OCI-LY7 (cell line): ENCODE results near the gene BRD8. TPM values are rescaled to one million over a fixed set of nuclear protein-coding genes. Genes with fewer than 3 reads are reported as not detected.

Experiments used
- BruUV-seq: library from RNA; stranded (reverse); fragments of 400-500 nt; replicated peaks from 2 replicates; lab custom pipeline; 2021; lab: Mats Ljungman, UMichigan
- CTCF ChIA-PET: fragments of 300-600 bp; sonication (Branson Sonifier 250); formaldehyde crosslinking; loops from one replicate; lab custom pipeline; 2022; ENCODE audit warnings: antibody characterized with exemption; ENCODE audit not compliant: unreplicated experiment; lab: Charles Lee
- POLR2A ChIA-PET: fragments of 300-600 bp; sonication (Branson Sonifier 250); formaldehyde crosslinking; loops from one replicate; lab custom pipeline; 2022; ENCODE audit warnings: antibody characterized with exemption; lab: Charles Lee
- DNase-seq: peaks from one replicate; pipeline ENCODE4 v3.0.0-alpha.2; 2015; ENCODE audit warnings: low spot score
- H2AFZ ChIP-seq: fragments of 200-600 bp; sonication (generic), shearing (Covaris generic); 2 replicates; pipeline ENCODE4 v1.6.1; 2014; ENCODE audit warnings: mild to moderate bottlenecking, antibody characterized with exemption, low read length, moderate library complexity
- H3K27ac ChIP-seq: fragments of 200-600 bp; sonication (generic); 2 replicates; pipeline ENCODE4 v1.5.1; 2014; ENCODE audit warnings: mixed run types, low read depth, mild to moderate bottlenecking, moderate library complexity, low read length, inconsistent platforms; ENCODE audit not compliant: poor library complexity, severe bottlenecking
- H3K36me3 ChIP-seq: fragments of 200-600 bp; sonication (generic); 2 replicates; pipeline ENCODE4 v1.6.1; 2014; ENCODE audit warnings: mild to moderate bottlenecking, antibody characterized with exemption, low read length, moderate library complexity, mixed read lengths; ENCODE audit not compliant: insufficient read depth
- H3K4me1 ChIP-seq: fragments of 200-600 bp; sonication (generic); 2 replicates; pipeline ENCODE4 v1.5.1; 2014; ENCODE audit warnings: mild to moderate bottlenecking, low read length; ENCODE audit not compliant: insufficient read depth, poor library complexity, severe bottlenecking
- H3K4me2 ChIP-seq: fragments of 200-600 bp; sonication (generic); 2 replicates; pipeline ENCODE4 v1.6.1; 2014; ENCODE audit warnings: mild to moderate bottlenecking, low read length
- H3K4me3 ChIP-seq: fragments of 200-600 bp; sonication (generic); 2 replicates; pipeline ENCODE4 v1.5.1; 2014; ENCODE audit warnings: mild to moderate bottlenecking, low read depth, low read length; ENCODE audit not compliant: poor library complexity, severe bottlenecking
- H3K79me2 ChIP-seq: fragments of 200-600 bp; sonication (generic); 2 replicates; pipeline ENCODE4 v1.6.1; 2016; ENCODE audit warnings: low read depth, mild to moderate bottlenecking, low read length, moderate library complexity, mixed read lengths; ENCODE audit not compliant: insufficient read depth
- H3K9me2 ChIP-seq: fragments of 200-600 bp; sonication (generic); 2 replicates; pipeline ENCODE4 v1.6.1; 2016; ENCODE audit warnings: mild to moderate bottlenecking, low read length, mixed read lengths; ENCODE audit not compliant: insufficient read depth
- H3K9me3 ChIP-seq: fragments of 200-600 bp; sonication (generic); 2 replicates; pipeline ENCODE4 v1.6.1; 2014; ENCODE audit warnings: mild to moderate bottlenecking, mixed run types, low read length, mixed read lengths
- H4K20me1 ChIP-seq: fragments of 200-600 bp; sonication (generic); 2 replicates; pipeline ENCODE4 v1.6.1; 2014; ENCODE audit warnings: mild to moderate bottlenecking, antibody characterized with exemption, low read length, moderate library complexity, mixed read lengths; ENCODE audit not compliant: insufficient read depth
- CTCF ChIP-seq: fragments of 200-600 bp; sonication (generic); conservative IDR thresholded peaks from 2 replicates; pipeline ENCODE4 v1.5.1; 2014; ENCODE audit warnings: mild to moderate bottlenecking, antibody characterized with exemption, low read length, moderate library complexity, mixed read lengths
- EZH2phosphoT487 ChIP-seq: fragments of 200-600 bp; sonication (generic); IDR thresholded peaks from 2 replicates; pipeline ENCODE4 v1.6.1; 2018; ENCODE audit warnings: low read depth, borderline replicate concordance, mild to moderate bottlenecking, mixed run types, antibody characterized with exemption, low read length, moderate library complexity, mixed read lengths
- intact Hi-C: fragments of 100-400 bp; cut with micrococcal nuclease; formaldehyde crosslinking; loops from one replicate; pipeline ENCODE4 v1.10.0; 2022; ENCODE audit not compliant: unreplicated experiment
- total RNA-seq, 2 experiments: library from RNA; depleted of rRNA in 1 of 2; stranded (reverse); fragments of >200 nt in 1 of 2; shearing (Covaris generic) in 1 of 2; gene quantifications; 2 replicates each; pipeline ENCODE4 v1.2.3, GENCODE V29; 2014 to 2022

Gene BRD8
- total RNA-seq, 2 experiments from 2014 or later = 71.7 to 92.7 TPM

GRCh38 chr5:138188626-138189025, 10.2 kb upstream of the BRD8 start:
- no peaks in the 10 kb centered on the region for H3K9me2 ChIP-seq
- ChIA-PET CTCF (interaction anchor here (0.6 kb wide), 1 partner anchor 193 kb away, joined by 3 read pairs; no protein-coding TSS in a partner anchor), POLR2A (interaction anchor here (0.7 to 3.1 kb wide), 4 partner anchors 11 to 346 kb away, joined by 3 to 13 read pairs (median 3); partner anchors contain the start of genes BRD8 and KIF20A)
- H3K79me2 ChIP-seq = no peaks in the 10 kb centered on the region
- no TSS peak for BruUV-seq
- H4K20me1 ChIP-seq = 0 out of 2 replicates have a peak, but pooled peaks cover 3% of the 10 kb centered on the region
- no peak for TF ChIP-seq CTCF
- TF ChIP-seq EZH2phosphoT487 = no peak
- H3K27ac ChIP-seq = no peak overlapping the region
- H3K4me1 ChIP-seq = no peaks in the 10 kb centered on the region
- no peak for DNase-seq
- no peak overlapping the region for H3K4me2 ChIP-seq
- no peaks in the 10 kb centered on the region for H3K9me3 ChIP-seq
- H3K36me3 ChIP-seq = peaks cover 99% of the 10 kb centered on the region
- intact Hi-C loops = no loop called here
- no peak overlapping the region for H3K4me3 ChIP-seq
- H2AFZ ChIP-seq = no peak overlapping the region

GRCh38 chr5:138186002-138186447, 7.6 kb upstream of the BRD8 start:
- peaks cover 5% of the 10 kb centered on the region; the same call in 1 of the 2 replicates for H3K79me2 ChIP-seq
- intact Hi-C loops = no loop called here
- BruUV-seq = no TSS peak
- CTCF ChIA-PET = no interaction called here
- TF ChIP-seq EZH2phosphoT487 (no peak), CTCF (no peak)
- H3K4me2 ChIP-seq = no peak overlapping the region
- no peaks in the 10 kb centered on the region for H3K9me3 ChIP-seq
- H3K27ac ChIP-seq = no peak overlapping the region
- POLR2A ChIA-PET = interaction anchor here (1.7 to 3.1 kb wide), 2 partner anchors 8 to 28 kb away, joined by 6 to 13 read pairs; partner anchors contain the start of genes BRD8, CDC23 and KIF20A
- no peak overlapping the region for H2AFZ ChIP-seq
- 0 out of 2 replicates have a peak, but pooled peaks cover 6% of the 10 kb centered on the region for H4K20me1 ChIP-seq
- H3K4me3 ChIP-seq = no peak overlapping the region
- H3K36me3 ChIP-seq = peaks cover 99% of the 10 kb centered on the region
- no peaks in the 10 kb centered on the region for H3K9me2 ChIP-seq
- DNase-seq = no peak
- peaks cover under 1% of the 10 kb centered on the region for H3K4me1 ChIP-seq

GRCh38 chr5:138182808-138183207, 4.4 kb upstream of the BRD8 start:
- no peak overlapping the region for H3K4me3 ChIP-seq
- no peak for DNase-seq
- peaks cover 9% of the 10 kb centered on the region for H3K4me1 ChIP-seq
- H3K9me3 ChIP-seq = no peaks in the 10 kb centered on the region
- CTCF ChIA-PET = no interaction called here
- H3K79me2 ChIP-seq = peaks cover 31% of the 10 kb centered on the region
- no peaks in the 10 kb centered on the region for H3K9me2 ChIP-seq
- POLR2A ChIA-PET = interaction anchor here (0.5 to 1.2 kb wide), 2 partner anchors 149 to 1930 kb away, joined by 3 to 4 read pairs; partner anchors contain the start of gene CDC25C
- no peak overlapping the region for H2AFZ ChIP-seq
- TF ChIP-seq CTCF (no peak), EZH2phosphoT487 (no peak)
- peaks cover 75% of the 10 kb centered on the region for H3K36me3 ChIP-seq
- peaks cover 7% of the 10 kb centered on the region; the same call in 1 of the 2 replicates for H4K20me1 ChIP-seq
- intact Hi-C loops = no loop called here
- no TSS peak for BruUV-seq
- H3K27ac ChIP-seq = no peak overlapping the region
- no peak overlapping the region for H3K4me2 ChIP-seq
